ENCODE results near the gene KSR2.
"Not testable (repeated sequence)": the region's sequence is repeated elsewhere in the genome, so short reads cannot be mapped to it uniquely, and the experiment has no call there.

The KSR2 gene

GRCh38 chr12:117889098-117889497 is 79.7 kb downstream of the KSR2 start:
- DNase-seq: peak; percentile 42

DNA sequence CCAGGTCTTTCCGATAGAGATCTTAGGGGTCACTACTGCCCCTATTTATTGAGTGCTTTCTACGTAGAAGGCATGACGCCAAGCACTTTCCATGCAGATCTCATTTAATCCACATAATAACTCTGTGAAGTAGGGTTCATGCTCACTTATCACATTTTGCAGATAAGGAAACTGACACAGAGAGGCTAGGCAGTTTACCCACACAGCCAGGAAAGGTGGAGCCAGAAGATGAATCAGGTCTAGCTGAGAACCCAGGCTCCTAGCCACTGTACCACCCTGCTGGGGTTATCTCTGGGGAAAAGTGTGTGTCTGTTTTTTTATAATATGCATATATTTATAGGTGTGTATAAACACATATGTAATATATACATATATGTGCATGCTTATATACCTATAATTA is 83.6 kb downstream of the KSR2 start:
- no peak for DNase-seq

- no peak for DNase-seq
These were observed 84.6 kb downstream of the KSR2 start for GRCh38 chr12:117884161-117884560.

GRCh38 chr12:117882603-117883184 is 86.1 kb downstream of the KSR2 start:
- no peak for DNase-seq

GRCh38 chr12:117882181-117882580 is 86.6 kb downstream of the KSR2 start:
- DNase-seq: no peak

GRCh38 chr12:117881517-117881916 is 87.3 kb downstream of the KSR2 start:
- no peak for DNase-seq

GRCh38 chr12:117878605-117879004 is 90.2 kb downstream of the KSR2 start:
- no peak for DNase-seq

GRCh38 chr12:117876436-117876816 is 92.4 kb downstream of the KSR2 start:
- DNase-seq: no peak

GRCh38 chr12:117875744-117876435 is 92.9 kb downstream of the KSR2 start:
- peak; percentile 86 for DNase-seq

DNA sequence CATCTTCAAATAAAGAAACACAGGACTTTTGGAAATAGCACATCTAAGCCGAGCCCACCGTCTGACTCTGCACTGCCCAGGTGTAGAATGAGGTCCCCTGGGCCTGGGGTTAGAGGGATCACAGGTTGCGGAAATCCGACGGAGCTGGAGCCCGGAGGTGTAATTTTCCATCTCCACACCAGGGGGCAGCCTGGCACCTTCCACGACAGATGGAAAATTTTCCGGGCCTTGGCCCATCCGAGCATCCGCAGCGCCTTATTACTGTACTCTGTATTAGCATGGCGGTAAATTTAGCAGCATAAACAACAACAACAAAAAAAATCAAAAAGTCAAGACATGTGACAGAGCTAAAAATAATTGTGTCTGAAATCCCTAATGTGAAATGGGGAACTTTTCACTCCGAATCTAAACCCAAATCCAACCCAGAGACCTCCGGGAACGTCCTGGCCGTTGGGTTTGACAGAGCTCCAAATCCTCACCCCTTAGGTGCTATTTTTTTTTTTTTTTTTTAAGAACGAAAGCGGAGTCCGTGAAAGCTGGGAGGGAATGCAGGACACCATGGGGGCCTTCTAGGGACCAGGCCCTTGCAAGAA is 93.9 kb downstream of the KSR2 start:
- DNase-seq: peak; percentile 68

DNA sequence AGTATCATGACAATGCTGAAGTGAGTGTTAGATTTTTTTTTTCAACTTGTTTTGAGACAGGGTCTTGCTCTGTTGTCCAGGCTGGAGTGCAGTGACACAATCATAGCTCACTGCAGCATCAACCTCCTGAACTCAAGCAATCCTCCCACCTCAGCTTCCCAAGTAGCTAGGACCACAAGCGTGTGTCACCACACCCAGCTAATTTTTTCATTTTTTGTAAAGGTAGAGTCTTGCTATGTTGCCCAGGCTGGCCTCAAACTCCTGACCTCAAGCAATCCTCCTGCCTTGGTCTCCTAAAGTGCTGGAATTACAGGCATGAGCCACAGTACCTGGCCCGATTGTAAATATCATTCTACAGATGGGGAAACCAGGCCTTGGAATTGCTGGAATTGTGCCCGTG is 94.6 kb downstream of the KSR2 start:
- not testable (repeated sequence) for DNase-seq

DNA sequence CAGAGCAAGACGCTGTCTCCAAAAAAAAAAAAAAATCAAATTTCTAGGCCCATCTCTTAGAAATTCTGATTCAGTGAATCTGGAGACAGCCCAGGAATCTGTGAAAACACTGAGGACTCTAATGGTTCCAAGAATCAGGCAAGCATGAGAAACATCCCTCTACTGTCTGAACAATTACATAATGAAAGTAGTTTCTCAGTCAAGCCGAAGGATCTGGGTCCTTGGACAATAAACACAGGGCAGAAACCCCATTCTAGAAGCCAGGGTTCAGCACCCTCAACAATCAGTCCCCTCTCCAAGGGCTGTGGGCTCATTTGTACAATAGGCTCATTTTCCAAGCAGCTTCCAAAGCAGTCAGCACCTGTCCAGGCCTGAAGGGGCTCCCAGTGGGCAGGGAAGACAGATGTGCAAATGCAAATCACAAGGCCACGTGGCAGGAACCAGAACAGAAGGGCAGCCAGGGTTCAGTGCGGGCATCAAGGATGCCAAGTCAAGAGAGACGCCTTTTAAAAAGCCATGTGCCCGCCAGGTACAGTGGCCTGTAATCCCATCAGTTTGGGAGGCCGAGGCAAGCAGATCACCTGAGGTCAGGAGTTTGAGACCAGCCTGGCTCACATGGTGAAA is 96.1 kb downstream of the KSR2 start:
- peak; percentile 43 for DNase-seq

DNA sequence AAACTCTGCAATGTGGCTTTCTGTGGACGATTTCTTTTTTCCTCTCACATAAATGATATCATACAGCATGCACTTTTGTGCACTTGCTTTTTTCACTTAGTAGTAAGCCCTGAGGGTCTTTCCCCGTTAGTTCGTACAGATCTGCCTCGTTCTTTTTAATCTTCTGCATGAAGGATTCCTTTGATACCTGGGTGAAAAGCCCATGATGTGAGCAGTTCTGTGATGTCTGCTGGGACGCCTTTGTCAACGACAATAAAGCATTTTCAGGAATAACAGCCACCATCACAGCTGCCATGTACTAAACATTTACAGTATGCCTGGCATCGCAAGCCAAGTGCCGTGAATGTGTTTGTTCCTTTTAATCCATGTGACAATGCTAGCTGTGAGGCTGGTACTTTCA is 99.2 kb downstream of the KSR2 start:
- no peak for DNase-seq

- DNase-seq: no peak
These were observed 101.4 kb downstream of the KSR2 start for GRCh38 chr12:117867348-117867747.

DNA sequence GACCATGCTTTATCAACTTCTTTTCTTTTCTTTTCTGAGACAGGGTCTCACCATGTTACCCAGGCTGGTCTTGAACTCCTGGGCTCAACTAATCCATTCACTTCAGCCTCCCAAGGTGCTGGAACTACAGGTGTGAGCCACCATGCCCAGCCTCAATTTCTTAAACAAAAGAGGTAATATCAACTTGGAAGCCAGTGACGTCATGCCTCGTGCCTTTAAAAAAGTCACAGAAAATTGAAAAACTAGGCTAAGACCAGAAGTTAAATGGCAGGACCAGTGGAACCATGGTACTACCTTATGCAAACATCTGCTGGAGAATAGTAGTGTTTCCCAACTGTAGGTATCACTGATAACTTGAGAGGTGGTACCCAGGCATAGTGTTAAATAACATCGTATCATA is 103.3 kb downstream of the KSR2 start:
- no peak for DNase-seq

GRCh38 chr12:117863002-117863709 is 105.6 kb downstream of the KSR2 start:
- DNase-seq: peak; percentile 44

DNA sequence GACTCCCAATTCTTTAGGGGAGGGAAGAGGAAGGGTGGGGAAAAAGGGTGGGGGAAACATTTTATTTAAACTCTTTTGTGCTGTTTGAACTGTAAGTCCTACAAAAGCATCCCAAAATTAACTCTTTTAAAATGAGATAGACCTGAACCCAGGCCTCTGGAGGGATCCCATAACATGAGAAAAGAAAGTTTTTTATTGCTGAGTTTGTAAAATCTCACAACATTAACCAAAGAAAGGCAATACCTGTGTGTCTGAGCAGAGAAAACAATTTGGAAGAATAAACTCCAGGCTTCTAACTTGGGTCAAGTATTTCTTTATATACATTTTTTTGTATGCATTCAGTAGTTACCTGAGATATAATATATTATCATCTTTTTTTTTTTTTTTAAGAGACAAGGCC is 107.1 kb downstream of the KSR2 start:
- DNase-seq: no peak

- DNase-seq: not testable (repeated sequence)
These were observed 108.0 kb downstream of the KSR2 start for GRCh38 chr12:117860787-117861290.

GRCh38 chr12:117860111-117860510 is 108.7 kb downstream of the KSR2 start:
- DNase-seq: no peak

GRCh38 chr12:117857632-117858612 is 110.9 kb downstream of the KSR2 start:
- no peak for DNase-seq

DNA sequence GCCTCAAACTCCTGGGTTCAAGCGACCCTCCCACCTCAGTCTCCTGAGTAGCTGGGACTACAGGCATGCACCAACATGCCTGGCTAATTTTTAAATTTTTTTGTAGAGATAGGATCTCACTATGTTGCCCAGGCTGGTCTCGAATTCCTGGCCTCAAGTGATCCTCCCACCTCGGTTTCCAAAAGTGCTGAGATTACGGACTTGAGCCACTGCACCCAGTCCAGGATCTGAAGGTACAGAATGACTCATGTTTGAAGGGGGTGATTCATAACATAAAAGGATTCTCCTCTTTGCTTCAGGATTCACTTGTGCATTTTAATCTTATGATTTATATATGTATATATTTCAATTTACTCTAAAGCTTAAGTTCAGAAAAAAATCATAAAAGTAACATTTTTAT is 111.7 kb downstream of the KSR2 start:
- not testable (repeated sequence) for DNase-seq

- DNase-seq: no peak
These were observed 113.6 kb downstream of the KSR2 start for GRCh38 chr12:117855165-117855564.
